Hepatocyte (in vitro differentiated cells): ENCODE measurements around the gene LAT.

Source experiments
- EZH2 ChIP-seq: fragments of 200-600 bp; sonication (generic); IDR thresholded peaks from 2 replicates; pipeline ENCODE4 v1.6.1; 2016; ENCODE audit warnings: antibody characterized with exemption, mild to moderate bottlenecking, borderline replicate concordance
- EZH2phosphoT487 ChIP-seq: fragments of 200-600 bp; sonication (generic); IDR thresholded peaks from one replicate; pipeline ENCODE4 v1.6.1; 2018; ENCODE audit warnings: antibody characterized with exemption, mild to moderate bottlenecking, low read depth, moderate library complexity; ENCODE audit not compliant: unreplicated experiment, severe bottlenecking
- TF ChIP-seq, protein P1 (sequence below): fragments of 200-600 bp; sonication (generic); IDR thresholded peaks from 2 replicates; pipeline ENCODE4 v1.5.1; 2016; ENCODE audit warnings: antibody characterized with exemption, mild to moderate bottlenecking; ENCODE audit not compliant: poor library complexity

DNA sequence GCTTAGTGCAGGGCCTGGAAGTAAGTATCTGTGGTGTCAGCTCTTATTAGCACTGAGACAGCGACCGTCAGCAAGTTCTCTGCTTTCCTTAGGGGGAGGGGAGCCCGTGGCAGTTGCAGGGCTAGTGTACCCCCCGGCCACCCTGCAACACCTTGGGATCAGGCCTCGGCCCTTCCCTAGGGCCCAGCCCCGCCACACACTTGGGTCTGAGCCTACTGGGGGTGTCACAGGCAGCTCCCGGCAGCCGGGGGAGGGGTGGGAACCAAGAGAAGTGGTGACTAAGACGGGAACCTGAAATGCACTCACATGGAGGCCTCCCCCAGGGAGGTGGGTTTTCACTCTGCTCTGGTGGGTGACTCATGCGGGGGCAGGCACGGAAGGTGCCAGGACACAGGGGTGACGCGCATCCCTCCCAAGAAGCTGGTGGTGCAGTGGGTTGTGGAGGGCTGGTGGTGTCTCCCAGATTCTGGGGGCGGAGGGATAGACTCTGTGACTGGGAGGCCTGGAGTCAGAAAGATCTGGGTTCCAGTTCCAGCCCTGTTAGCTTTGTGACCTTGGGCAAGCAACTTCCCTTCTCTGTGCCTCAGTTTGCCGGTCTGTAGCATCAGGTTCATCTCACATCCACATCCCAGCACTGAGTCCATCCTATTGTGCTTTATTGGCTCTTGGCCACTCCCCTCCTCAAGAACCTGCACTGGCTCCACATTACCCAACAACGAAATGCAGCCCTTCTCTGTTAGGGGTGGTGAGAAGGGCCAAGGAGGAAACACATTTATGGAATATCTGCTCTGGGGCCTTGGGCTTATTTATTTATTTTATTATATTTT lies 44.5 kb downstream of the LAT start:
- no peak for TF ChIP-seq EZH2
- TF ChIP-seq, protein P1, sequence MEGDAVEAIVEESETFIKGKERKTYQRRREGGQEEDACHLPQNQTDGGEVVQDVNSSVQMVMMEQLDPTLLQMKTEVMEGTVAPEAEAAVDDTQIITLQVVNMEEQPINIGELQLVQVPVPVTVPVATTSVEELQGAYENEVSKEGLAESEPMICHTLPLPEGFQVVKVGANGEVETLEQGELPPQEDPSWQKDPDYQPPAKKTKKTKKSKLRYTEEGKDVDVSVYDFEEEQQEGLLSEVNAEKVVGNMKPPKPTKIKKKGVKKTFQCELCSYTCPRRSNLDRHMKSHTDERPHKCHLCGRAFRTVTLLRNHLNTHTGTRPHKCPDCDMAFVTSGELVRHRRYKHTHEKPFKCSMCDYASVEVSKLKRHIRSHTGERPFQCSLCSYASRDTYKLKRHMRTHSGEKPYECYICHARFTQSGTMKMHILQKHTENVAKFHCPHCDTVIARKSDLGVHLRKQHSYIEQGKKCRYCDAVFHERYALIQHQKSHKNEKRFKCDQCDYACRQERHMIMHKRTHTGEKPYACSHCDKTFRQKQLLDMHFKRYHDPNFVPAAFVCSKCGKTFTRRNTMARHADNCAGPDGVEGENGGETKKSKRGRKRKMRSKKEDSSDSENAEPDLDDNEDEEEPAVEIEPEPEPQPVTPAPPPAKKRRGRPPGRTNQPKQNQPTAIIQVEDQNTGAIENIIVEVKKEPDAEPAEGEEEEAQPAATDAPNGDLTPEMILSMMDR, result no peak
- no peak for TF ChIP-seq EZH2phosphoT487
